Renal cortical epithelial cell (primary cell): ENCODE measurements around the gene TIMP4. TPM values are rescaled to one million over a fixed set of nuclear protein-coding genes. Genes with fewer than 3 reads are reported as not detected.
A peak's percentile ranks its signal among the peaks of the same experiment; 100 is the strongest.

ENCODE experiments used
- DNase-seq: peaks from one replicate; pipeline ENCODE4 v3.0.0-alpha.2; 2011; ENCODE audit warnings: low read depth
- total RNA-seq: library from RNA; depleted of rRNA; stranded (reverse); fragments of >200 nt; gene quantifications from 2 replicates; pipeline ENCODE4 v1.2.3, GENCODE V29; 2014

The TIMP4 gene
- 0.25 and 0.69 TPM in 2 replicates for total RNA-seq

DNA sequence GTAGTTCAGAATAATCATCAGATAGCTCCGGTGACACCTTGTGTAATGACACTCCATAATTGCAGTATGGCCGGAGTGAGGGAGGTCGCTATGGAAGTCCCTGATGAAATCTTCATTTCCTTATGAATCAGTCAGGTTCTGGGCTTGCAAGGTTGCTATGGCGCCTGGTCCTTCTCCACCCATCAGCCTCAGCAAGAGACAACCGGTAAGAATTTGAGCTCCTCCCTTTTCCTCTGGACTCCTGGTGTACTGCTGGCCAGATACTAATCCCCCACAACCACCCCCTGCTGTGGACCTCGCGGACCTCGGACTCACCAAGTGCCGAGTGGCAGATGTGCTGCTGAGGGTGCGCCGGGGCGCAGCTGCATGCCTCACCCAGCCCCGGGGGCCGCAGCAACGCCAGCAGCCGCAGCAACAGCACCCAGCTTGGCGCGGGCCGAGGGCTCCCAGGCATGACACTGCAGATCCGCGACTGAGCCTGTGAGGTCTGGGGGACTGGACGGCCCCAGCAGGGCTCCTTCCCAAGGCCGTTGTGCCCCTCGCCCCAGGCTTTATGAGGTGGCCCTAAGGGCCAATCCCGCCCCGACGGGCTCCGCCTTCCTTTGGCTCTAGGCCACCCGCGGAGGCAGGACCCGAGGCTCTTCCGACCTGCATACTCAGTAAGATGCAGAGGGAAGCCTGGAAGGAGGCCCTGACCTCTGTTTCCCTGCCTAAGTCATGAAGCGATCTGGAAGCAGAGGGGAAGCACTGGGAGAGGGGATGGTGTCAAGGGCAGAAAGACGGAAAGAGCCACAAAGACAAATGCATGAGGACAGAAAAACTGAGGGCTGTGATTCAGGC is at the start of gene TIMP4:
TIMP4 (minus strand) TSS at position 526 of the 840 bp plus-strand sequence; CDS start at position 454, 72 bp downstream.
- DNase-seq, result peak; percentile 42

DNA sequence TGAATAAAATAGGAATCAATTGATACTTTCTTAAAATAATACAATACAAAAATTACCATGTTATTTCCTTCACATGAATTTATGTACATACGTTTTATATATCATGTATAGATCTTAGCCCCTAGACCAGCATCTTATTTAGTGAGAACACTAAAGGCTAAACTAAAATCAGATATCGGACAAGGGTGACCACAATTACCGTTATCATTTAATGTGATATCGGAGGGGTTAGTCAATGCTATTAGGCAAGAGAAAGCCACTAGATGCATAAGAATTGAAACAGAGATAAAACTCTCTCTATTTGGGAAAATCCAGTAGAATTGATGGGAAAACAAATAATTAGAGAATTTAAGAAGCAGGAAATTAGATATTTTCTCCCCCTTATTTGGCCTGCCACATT is 46.5 kb upstream of the TIMP4 start:
- no peak for DNase-seq

DNA sequence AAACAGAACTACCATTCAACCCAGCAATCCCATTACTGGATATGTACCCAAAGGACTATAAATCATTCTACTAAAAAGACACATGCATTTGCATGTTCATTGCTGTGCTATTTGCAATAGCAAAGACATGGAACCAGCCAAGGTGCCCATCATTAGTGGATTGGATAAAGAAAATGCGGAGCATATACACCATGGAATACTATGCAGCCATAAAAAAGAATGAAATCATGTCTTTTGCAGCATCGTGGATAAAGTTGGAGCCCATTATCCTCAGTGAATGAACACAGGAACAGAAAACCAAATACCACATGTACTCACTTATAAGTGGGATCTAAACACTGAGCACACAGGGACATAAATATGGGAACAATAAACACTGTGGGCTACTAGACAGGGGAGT is 43.1 kb upstream of the TIMP4 start:
- DNase-seq, result no peak

DNA sequence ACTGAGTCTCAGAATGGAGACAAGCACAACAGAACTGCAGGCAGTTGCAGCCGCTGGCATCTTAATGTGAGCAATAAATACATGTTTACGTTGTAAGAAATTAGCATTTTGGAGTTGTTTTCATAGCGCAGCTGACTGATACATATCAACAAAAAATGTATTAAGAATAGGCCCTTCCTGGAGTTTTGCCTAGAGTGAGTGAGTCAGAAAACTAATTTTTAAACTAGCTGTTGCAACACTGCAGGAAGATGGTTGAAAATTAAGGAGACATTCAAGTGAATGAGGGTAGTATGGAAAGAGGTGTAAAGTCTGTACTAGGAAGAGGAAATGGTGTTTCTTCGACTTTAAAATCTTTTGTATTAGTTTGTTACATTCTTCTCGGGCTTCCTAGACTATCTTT is 39.6 kb upstream of the TIMP4 start:
- DNase-seq, result peak; percentile 85

DNA sequence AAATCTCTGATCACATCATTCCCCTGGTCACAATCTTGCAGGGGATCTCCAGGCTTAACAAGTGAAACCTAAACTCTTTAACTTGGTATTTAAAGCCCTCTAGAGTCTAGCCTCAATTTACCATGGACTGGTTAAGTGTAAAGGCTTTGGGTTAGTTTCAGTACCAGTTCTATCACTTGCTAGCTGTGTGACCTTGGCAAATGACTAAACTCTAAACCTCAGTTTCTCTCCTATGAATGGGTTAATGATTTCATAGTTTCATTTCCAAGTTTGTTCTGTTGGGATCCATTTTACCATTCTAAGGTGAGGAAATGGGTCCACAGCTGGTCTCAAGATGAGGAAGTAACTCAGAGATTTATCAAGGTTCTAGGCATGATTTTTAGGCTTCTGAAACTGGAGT is 38.8 kb upstream of the TIMP4 start:
- DNase-seq, result no peak

DNA sequence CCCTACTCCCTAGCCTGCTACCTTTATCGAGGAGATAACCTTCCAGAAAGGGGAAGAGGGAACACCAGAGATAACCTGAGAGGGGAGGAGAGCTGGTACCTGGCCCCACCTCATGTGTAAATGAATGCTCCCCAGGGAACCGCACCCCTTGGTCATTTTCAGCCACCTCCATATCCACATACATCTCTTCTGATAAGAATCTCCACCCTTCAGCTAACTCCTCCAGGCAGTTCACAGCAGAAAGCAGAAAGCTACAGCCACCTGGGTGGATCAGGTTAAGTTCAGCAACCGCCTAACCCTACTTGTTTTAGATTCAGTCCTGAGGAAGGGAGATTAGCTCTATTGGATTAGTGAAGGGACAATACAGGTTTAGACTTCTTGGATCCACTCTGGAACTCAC is 38.0 kb upstream of the TIMP4 start:
- DNase-seq, result no peak

DNA sequence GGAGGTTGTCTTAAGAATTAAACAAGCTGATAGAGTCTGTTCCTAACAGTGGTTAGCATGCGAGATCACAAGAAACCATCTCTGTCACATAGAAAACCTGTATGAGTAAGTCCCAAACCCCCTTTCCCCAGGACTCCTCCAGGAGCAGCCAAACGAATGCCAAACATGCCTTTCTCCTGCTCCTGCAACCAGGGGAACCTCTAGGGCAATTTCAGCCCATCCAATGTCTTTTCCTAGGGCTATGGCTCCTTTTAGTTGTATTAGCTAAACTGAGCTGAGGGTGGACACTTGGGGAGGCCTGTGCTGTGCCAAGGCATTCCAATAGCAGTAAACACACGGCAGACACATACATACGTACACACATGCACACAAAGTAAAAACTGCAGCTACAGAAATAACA is 36.5 kb upstream of the TIMP4 start:
- DNase-seq, result peak; percentile 52

DNA sequence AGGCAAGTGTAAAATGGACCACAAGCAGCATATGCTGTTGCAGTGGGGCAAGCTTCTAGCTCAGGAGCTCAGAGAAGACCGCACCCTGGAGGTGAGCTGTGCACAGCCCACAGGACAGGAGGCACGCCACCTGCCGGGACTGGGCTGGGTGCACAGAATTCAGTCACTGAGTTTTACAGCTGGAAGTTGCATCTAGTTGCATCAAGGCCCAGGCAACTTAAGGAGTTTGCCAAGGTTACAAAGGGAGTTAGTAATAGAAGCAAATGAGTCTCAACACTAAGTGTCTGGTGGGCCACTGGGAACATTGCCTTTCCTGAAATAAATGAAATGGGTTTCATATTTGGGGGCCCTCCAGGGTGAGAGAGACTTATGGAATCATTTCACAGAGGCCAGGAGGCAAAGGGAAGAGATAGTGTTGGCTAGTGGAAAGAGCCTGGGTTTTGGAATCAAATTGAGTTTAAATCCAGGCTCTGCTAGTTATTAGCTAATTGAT is 36.0 kb upstream of the TIMP4 start:
- peak; percentile 29 for DNase-seq

DNA sequence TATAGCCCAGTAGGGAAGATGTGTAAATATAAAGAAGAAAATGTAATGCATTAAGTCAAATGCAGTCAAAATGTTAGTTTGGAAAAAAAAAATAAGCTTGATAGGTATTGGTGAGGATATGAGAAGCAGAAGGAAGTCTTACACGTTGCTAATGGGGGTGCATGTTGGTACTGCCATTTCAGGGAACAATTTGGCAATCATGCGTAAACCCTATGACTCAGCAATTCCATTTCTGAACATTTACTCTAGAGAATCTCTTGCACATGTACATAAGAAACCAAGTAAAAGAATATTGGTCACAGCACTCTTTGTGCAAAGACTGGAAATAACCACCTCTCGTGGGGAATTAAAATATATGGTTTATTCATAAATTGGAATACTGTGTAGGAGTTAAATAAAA is 35.5 kb upstream of the TIMP4 start:
- DNase-seq, result peak; percentile 96

DNA sequence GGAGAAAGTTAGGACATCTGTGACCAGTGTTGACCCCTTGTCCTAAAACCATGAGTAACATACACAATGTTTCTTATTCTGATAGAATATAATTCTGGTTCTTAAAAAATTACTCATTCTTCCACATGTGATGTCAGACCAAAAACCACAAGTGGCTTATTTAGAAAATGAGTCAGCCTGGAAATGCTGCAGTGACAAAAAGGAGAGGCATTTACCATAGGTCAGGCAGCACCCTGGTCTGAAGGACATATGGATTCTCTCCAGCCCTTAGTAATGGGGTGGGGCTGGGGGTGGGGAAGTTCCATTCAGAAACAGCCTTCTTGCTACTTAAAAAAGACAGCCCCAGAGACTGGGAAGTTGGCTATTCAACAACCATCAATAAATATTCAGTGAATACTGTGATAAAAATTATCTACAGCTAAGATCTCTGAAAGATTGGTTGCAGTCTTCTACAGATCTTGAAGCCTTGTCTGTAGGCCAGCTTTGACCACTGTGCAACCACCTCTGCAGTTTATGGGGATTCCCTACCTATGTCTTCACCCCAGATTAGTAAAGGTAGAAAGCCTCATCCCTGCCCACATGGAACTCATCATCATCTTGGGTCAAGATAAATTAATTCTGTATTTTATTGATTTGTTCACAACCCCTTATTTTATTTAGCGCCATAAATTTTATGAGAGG is 34.9 kb upstream of the TIMP4 start:
- peak; percentile 98 for DNase-seq

DNA sequence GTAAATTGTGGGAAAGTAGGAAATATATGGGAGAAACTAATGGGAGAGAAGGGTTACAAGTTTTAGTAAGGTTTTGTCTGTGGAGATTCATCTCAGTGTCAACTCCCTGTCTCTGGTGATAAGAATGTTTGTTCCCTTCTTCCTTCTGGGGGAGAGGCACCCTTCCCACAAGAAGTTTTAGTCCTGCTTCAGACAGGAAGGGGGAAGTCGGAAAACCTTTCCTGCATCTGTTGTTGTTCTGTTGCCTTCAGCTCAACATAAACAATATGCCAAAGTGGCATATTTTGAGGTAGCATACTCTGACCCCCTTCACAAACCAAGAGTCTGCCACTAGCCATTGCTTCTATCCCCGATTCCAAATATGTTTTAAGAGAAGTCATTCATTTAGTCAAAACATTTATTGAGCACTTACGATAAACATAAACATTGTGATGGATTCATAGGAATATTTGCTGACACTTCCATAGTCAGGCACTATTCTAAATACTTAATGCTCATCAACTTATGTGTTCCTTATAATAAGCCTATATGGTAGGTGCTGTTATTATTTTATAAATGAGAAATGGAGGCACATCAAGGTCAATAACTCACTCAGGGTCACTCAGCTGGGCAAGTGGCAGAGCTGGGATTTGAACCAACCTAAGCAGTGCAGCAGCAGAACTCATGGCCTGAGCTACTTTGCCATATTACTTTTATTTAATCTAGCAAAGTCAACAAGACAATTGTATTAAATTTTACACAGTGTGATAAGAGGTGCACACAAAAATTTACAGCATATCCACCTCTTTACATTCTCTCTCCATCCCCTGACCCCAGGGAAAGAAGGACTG is 34.2 kb upstream of the TIMP4 start:
- DNase-seq, result no peak

DNA sequence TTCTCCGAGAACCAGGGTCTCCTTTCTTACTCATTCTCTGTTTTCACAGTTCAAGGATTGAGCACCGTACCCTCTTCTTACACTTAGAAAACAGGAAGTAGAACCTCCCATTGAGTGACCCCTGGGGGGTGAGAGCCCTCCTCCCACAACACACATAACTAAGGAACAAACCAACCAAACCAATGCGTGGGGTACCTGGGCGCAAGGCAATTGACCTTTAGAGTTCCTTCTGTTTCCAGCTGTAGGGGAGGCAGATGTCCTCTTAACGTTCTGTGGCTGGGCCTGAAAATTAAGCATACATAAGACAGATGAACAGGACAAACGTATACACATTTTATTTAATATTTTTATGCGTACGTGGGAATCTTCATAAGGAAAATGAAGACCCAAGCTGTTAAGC is 33.5 kb upstream of the TIMP4 start:
- no peak for DNase-seq

DNA sequence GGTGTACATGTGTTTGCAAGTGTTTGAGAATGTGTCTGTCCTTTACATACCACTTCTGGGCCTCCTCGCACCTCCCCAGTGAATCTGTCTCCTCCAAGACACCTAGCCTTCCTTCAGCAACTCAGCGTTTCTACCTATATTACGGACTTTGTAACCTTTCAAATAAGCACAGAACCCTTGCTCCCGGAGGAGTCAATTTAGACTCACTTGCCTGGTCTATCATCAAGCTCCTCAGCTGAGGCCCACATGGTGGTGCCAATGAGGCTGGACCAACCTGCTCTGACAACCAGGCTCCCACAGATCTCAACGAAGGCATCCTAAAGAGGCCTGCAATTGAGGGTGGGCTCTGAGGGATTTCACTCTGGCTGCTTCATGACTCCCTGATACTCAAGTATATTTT is 32.8 kb upstream of the TIMP4 start:
- no peak for DNase-seq

DNA sequence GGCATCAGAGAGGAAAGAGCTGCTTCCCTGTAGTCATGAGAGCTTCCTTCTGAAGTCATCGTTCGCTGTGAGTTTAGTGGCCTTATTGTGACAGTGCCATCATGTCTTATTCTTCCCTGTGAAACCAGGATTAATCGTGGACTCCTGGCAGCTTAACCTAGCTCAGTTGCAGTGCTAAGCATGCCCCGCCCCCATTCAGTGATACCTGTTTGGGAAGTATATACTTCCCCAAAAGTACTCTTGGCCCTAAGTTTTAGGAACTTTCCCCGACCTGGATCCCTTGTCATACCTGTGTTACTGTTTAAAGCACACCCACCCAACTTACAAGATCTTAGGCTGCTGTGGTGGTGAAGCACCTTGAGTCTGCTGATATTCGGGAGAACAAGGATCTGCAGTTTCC is 32.1 kb upstream of the TIMP4 start:
- no peak for DNase-seq

DNA sequence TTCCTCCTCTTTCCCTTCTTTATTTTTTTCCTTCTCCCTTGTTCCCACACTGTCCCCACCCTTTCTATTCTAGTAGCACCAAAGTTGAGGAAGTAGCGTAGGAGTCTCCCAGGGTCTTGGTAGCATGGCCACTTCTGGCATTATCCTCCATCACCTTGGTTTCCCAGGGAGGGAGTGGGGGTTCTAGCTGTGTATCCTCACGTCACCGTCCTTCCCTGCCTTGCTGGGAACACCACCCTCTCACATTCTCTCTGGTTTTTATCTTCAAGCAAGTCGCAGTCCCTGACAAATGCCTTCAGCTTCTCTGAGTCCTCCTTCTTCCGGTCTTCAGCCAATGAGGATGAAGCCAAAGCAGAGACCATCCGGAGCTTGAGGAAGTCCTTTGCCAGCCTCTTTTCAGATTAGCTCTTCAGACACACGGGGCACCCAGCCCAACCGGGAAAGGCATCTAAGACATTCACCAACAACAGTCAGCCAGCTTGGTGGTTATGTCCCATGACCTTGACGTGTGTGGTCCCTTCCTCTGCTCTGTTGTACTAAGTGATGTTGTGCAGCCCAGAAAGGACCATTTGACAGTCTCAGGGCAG is 31.6 kb upstream of the TIMP4 start:
- no peak for DNase-seq

DNA sequence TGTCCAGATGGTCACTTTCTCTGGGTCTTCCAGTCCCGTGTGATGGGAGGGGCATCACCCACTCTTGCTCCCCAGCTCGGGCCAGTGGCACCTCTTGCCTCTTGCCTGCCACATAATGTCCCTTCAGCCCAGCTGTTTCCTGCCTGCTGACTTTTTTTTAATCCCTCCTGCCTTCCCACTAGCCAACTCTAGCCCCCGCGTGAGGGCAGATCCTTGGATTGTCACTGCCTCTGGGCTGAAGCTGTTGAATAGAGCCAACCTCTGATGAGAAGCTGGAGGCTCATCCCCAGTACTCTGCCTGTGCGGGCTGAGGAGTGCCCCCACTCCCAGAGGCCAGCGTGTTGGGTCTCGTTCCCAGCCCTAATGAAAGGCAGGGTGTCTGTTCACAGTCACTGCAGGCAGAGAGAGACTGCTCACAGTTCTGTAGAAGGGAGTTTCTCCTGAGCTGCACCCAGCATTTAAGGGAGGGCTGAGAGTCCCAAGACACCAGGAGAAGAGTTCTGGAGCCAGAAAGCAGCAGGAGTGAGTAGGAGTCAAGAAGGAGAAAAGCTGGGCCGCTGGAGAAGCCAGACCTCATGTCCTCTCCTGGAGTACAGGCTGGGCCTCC is 30.1 kb upstream of the TIMP4 start:
- no peak for DNase-seq

DNA sequence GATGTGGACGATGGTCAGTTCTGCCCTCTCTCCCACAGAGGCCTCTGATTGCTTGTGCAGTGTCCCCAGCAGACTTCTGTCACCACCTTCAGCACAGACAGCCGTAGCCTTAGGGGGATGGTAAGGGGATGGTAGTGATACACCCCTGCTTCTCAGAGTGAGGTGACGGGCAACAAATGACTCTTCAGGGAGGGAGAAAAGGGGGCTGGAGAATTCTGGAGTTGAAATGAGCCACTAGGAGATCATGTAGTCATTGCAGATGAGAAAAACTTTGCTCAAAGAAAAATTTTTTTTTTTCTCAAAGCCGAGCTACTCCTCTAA is 29.6 kb upstream of the TIMP4 start:
- DNase-seq, result no peak

DNA sequence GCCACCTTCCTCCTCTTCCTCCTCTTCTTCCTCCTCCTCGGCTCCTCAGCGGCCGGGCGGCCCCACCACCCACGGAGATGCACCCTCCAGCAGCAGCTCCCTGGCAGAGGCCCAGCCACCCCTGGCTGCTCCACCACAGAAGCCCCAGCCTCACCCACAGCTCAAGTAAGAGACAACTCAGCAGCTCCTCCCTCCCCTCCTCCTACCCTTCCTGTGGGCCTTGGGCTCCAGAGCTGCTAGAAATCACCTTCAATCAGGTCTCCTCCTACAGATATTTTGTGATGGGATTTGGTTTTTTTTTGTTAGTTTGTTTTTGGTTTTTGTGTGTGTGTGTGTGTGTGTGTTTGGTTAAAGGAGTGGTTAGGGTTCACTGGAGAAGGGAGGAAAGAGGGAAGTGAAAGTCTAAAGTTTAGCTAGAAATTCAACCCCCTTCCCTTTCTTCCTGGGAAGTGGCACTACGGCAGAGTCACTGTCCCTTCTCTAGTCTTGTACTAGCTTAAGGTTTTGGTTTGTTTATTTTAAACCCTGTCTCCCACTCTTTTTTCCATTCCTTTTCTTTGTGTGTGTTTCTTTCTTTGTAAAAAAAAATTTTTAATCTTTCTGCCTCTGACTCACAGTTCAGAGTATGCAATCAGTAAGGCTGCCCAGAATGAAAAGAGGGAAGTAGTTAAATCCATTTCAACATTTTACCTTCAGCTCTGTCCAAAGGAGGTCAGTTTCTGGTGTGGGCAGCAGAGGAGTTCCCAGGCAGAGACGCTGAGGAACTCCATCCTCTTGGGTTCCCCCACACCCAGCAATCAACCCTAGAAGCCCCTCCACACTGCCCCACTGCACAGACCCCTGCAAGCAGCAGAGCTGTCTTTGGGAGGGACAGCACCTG is 29.0 kb upstream of the TIMP4 start:
- peak; percentile 77 for DNase-seq

DNA sequence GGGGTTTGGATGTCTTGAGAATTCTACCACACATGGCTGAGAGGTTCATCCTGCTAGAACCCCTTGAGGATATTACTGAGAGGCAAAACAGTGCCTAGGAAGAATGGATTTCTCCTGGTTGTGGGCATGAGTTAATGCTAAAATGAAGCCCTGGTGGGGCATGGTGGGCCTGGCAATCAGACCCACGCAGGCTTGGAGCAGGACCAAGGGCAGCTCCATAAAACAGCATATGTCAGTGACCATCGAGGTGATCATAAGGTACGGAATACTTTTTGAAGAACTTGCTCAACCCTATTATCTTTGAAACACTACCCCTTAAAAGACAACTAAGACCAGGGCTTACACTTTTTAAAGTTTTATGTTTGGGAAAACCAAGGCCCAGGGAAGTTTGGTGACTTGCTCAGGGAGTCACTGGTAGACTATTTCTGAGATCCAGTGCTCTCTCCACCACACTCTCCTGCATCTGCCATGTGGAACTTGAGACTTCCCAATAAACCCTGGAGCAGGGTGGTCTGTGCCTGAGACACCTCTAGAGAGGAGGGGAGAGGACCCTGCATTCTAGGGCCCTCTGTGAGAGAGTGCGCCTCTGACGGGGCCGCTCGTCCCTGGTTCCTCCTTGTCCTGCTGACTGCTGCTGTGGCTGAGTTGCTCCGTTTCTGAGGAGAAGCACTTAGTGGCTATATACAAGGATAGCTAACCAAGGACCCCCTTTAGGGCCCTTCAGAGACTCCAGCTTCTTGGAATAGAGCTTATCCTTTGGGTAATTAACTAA is 28.0 kb upstream of the TIMP4 start:
- no peak for DNase-seq

DNA sequence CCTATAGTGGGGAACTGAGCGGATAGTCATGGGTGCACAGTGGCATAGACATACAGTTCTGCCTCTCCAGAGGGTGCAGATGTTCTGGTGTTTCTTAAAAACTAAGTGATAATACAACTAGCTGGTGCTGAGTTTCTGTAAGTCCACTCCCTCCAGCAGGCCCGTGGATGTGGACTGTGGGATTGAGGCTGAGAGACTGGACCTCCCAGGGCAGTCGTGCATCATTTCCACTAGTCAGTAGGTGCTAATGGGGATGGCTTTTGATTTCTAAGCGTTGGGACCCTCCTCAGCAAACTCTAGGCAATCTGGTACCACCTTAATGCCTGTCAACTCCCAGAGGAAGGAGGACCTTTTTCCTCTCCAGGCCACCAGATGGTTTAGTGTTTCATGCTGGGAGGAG is 27.3 kb upstream of the TIMP4 start:
- no peak for DNase-seq
